Raji (cell line): ENCODE measurements around the gene CXXC1.
A peak's percentile ranks its signal among the peaks of the same experiment; 100 is the strongest.

Source experiments
- POLR2A ChIP-seq: IDR thresholded peaks from 2 replicates; pipeline ENCODE4 v1.6.1; 2011; ENCODE audit warnings: low read depth, low read length, control low read depth; ENCODE audit not compliant: insufficient read depth

The CXXC1 gene

DNA sequence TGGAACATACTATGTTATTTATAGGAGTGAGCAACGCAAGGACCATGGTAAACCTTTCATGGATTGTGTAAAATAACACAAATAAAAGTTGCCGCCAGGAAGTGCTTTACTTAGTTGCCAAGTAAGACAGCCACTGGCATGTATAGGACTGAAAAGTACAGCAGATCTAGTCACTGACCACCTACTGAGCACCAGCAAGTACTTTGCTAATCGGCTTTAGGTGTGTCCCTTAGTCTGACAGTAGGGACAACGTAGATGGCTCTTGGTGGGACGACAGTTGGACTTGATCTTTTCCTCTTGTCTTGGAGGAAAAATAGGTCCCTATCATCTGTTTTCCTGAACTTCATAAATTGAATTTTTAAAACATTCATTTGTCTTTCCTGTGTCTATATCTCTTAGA is 13.6 kb upstream of the CXXC1 start:
- no peak for TF ChIP-seq POLR2A

DNA sequence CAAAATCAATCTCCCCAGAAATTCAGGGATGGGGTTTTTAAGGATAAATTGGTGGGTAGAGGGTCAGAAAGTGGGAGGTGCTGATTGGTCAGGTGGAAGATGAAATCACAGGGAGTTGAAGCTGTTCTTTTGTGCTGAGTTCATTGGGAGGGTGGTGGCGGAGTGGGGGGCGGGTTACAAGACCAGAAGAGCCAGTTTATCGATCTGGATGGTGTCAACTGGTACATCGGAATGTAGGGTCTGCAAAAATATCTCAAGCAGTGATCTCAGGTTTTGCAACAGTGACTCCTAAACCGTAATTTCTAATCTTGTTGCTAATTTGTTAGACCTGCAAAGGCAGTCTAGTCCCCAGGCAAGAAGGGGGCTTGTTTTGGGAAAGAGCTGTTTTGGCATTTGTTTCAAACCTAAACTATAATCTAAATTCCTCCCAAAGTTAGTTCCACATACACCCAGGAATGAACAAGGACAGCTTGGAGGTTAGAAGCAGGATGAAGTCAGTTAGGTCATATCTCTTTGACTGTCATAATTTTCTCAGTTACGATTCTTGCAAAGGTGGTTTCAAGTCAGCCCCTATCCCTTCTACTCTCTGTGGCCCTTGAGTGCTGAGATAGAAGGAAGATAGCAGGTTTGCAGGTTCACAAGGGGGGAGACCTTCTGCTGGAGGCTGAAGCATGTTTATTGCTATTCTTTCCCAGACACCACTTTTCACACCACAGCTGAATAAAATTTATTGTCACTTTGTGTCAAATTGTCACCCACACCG is 12.3 kb upstream of the CXXC1 start:
- no peak for TF ChIP-seq POLR2A

DNA sequence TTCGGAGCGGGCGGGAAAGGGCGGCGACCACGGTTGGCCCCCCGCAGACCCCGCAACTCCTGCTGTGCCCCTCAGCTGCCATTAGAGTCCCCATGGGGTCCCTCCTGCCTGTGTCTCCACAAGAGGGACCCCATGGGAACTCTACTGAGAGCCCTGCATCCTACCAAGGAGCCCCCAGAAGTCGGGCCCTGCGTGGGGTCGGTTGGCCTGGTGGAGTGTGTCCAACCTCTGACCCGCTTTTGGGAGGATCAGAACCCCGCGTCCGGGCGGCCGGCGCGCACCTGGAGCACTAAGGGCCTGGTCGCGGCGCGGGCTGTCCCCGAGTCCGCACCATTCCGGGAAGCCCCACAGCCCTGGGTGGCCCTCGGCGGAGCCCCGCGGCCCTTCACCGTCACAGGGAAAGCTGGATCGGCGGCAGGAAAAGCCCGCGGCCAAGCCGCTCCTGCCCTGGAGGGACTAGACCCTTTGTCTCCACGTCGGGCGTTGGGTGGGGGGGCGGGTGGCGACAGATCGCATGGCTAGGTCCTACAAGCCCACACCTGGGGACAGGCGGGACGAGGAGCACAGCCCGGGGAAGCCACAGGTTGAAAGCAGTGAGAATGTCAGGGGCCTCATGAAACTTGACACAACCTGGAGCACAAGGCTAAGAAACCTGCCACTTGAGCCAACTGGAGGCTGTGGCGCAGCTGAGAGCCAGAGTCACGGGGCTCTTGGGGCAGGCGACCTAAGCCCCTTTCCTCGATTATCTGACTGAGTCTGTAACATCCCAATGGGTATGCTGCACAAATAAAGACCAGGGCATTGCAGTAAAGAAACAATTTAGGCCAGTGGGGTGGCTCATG is 11.2 kb upstream of the CXXC1 start:
- no peak for TF ChIP-seq POLR2A

- TF ChIP-seq POLR2A: 0 out of 2 replicates have a peak, but pooled peaks have one; percentile 12
Observed at GRCh38 chr18:50297621-50298442, 10.3 kb upstream of the CXXC1 start.

GRCh38 chr18:50293039-50293438 is 5.5 kb upstream of the CXXC1 start:
- TF ChIP-seq POLR2A: no peak

- no peak for TF ChIP-seq POLR2A
Observed at GRCh38 chr18:50289108-50289443, 1.6 kb upstream of the CXXC1 start.

DNA sequence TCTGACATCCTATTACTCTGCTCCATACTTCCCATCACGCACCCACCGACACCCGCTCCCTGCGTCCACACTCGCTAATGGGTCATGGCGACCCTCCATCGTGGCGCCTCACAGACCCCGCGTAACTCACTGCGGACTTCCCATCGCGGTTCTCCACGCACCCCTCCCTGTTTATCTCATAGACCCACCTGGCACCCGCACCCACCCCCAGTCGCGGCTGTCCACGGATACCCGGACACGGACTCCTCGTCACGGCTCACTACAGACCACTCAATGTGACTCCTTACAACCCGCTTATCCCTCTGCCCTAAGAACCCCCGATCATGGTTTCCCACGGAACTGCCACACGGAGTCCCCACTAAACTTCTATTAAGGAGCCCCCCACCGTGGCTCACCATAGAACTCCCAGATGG is 458 bp downstream of the CXXC1 start:
- TF ChIP-seq POLR2A: no peak

GRCh38 chr18:50286391-50287027 is 983 bp downstream of the CXXC1 start:
- TF ChIP-seq POLR2A: peak; percentile 43; the same call in 1 of the 2 replicates

- TF ChIP-seq POLR2A: no peak
Observed at GRCh38 chr18:50285631-50286321, 1.7 kb downstream of the CXXC1 start.

DNA sequence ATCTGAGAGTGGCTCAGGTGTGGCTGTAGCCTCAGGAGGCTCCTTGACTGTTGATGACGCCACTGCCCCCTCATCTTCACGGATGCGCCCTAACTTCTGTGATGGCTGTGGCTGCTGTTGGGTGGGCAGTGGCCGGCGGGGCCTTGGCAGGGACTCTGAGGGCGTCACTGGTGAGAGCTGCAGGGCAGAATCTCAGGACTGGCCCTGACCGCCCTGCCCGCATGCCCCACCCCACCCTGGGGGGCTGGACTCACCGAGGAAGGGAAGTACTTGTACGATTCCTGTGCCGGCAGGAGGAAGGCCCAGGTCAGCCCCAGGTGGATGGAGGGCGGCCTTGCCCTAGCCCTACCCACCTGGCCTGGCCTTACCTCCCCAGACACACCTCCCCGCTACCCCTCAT is 2.4 kb downstream of the CXXC1 start:
- TF ChIP-seq POLR2A: no peak

DNA sequence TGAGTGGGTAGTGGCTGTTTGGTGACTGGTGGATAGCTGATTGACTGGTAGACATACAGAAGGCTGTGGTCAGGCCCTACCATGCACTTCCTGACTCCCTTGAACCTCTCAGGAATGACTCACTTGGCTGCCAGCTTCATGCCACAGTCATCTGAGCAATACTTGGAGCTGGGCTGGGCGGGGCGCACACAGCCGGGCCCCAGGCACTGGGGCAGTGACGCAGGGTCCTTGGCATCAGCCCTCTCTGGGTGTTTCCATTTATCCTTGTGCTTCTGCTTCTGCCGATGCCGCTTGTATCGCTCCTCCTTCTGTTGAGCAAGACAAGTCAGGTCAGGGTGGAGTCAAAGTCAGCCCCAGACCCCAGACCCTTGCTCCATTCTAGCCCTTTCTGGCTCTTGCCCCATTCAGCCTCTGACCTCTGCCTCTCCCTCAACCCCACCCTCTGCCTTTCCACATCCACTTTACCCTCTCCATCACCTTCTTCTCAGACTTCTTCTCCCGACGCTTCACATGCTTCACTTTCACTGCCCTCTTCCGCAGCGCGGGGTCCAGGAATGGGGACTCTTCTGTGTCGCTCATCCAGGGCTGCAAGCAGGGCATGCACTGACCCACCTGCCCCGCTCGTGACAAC is 3.1 kb downstream of the CXXC1 start:
- no peak for TF ChIP-seq POLR2A

GRCh38 chr18:50283469-50284209 is 3.9 kb downstream of the CXXC1 start:
- no peak for TF ChIP-seq POLR2A
